ENCODE measurements around the gene TERC.

The TERC gene

DNA sequence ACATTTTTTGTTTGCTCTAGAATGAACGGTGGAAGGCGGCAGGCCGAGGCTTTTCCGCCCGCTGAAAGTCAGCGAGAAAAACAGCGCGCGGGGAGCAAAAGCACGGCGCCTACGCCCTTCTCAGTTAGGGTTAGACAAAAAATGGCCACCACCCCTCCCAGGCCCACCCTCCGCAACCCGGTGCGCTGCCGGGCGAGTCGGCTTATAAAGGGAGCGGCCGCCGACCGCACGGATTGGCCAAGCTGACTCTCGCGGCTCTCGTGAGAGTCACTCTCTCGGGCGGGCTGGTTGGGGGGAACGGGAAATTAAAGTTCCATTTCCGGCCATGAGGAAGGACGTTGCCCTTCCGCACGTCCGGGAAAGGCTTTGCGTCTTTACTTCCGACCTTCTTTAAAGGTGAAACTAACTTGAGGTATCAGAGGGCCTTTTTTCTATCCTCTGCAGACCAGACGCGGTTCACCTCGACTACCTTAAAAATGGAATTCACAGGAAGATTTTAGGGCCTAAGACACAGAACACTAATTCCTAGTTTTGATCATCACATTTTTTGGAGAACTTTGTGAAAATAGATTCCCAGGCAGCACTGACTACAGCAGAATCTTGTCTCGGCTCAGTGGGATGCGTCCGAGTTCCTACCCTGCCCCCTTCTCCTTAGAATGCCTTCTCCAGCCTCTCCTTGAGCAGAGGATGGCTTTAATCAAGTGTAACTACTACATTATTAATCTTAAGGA lies at the start of gene TERC:
Gene TERC, minus strand, starts transcription at position 179 of the 731 bp plus-strand sequence.
- DNase-seq, result peak; percentile 96 to 97

DNA sequence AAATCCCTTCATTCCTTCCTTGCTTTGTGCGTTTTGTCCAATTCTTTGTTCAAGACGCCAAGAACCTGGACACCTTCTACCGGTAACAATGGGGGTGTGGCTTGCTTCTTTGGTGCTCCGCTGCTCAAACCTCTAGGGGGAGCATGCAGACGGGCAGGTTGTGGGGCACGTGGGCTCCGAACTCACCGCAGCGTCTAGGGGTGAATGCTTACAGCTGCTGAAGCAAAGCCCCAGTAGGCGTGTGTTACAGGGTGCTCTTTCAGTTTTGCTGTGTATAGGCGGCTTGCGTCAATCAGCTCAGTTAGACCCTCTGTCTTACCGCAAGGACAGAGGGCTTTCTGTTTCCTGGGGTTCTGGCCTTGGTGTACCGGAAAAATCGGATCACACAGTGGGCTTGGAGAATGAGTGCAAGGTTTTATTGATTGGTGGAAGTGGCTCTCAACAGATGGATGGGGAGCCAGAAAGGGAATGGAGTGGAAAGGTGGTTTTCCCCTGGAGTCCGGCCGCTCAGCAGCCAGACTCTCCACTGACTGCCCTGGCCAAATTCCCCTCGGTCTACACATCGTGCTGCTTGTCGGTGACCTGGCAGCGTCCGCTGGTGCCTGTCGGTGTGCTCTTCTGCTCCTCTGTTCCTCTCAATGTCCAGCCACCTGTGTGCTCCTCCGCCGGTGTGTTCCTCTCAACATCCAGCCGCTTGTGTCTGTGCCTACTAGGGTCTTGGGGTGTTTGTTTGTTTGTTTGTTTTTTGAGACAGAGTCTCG lies 49.1 kb upstream of the TERC start:
- peak; percentile 80 to 86 for DNase-seq

DNA sequence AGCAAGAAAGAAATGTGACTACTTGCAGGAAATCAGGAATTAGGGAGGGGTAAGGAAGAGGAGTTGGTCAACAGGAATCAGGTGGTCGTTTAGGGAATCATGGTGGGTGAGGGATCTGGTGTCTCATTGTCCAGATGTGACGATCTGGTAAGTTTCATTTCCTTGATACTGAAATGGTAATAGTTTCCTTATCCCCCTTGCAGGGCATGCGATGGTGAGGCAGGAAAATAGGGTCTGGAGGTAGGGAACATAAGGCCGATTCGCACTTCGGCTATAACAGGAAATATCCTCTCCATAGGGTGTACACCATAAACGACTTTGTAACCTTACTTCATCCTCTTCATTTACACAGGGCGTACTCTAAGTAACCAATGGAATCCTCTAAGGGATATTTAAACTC lies 48.4 kb upstream of the TERC start:
- DNase-seq, result no peak

DNA sequence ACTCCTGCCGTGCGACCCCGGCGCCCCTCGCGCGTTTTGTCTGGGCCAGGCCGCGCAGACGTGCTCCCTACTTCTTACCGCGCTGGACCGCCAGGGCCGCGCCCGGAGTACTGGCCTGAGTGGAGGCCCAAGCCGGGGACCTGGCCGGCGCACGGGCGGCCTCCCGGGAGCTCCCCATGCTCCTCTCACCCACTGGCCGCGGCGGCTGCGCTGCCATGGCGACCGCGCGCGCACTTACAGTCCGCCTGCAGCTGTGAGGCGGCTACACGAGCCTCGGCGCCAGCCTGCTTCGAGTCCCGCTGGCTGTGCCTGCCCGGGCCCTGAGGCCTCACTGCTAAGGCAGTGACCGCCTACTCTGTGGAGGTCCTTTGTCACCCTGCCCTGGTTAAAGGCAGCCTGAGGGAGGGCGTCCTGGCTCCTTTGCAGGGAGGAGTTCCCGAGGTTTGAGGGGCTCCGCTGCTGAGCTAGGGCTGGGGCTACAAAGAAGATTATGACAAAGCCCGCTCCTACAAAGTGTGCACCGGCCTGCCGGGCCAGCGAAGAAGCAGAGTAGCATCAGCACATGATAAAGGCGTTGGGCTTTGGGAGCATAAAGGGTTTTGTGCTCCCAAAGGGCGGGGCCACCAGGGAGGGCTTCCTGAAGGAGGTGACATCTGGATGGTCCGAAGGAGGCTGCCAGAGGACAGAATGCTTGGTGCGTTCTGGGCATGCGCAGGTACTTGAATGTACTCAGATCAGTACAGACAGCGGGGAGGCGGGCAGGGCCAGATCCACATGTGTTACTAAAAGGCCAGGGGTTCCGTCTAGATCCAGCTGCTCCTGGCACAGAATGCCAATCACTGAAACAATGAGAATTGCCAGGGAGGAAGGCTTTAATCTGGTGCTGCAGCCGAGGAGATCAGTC lies 47.7 kb upstream of the TERC start, which contains the start of the genes LRRC34 and LRRIQ4:
Gene LRRC34, minus strand, starts transcription at position 573 of the 904 bp plus-strand sequence. Its CDS starts 356 bp downstream, at position 217.
Gene LRRIQ4, plus strand, starts transcription at position 539 of the 904 bp plus-strand sequence. CDS start 9,052 bp downstream, outside the sequence.
- peak; percentile 68 to 70 for DNase-seq

- peak in 1 of 2 donors; percentile 9 for DNase-seq
Measured at GRCh38 chr3:169811631-169812331, 46.9 kb upstream of the TERC start.

DNA sequence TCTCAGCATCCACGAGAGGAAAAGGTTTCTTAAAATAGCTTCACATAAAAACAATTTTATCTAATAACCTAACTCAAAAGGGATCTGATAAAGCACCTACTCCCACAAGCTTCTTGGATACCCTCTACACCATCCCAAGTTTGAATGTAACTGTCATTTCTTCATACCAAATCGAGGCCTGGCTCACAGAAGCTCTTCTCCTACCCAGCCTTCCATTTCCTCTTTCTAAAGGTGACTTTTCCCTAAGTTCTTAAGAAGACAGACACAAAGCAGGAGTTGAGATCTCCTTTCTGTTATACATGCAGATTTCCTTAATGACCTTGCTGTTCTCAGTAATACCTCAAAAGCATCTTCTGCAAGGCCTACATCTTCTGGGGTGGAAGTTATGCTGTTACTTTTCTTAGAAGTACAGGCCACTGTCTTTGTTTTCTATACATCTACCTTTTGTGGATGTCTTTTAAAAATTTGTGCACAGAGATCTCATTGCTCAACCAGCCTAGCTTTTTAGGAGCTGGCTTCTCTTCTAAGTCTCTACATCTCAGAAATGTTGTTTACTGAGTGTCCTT lies 44.5 kb upstream of the TERC start:
- no peak for DNase-seq

GRCh38 chr3:169804681-169805080 lies 39.8 kb upstream of the TERC start:
- no peak for DNase-seq

- no peak for DNase-seq
Measured at GRCh38 chr3:169792359-169792758, 27.5 kb upstream of the TERC start.

DNA sequence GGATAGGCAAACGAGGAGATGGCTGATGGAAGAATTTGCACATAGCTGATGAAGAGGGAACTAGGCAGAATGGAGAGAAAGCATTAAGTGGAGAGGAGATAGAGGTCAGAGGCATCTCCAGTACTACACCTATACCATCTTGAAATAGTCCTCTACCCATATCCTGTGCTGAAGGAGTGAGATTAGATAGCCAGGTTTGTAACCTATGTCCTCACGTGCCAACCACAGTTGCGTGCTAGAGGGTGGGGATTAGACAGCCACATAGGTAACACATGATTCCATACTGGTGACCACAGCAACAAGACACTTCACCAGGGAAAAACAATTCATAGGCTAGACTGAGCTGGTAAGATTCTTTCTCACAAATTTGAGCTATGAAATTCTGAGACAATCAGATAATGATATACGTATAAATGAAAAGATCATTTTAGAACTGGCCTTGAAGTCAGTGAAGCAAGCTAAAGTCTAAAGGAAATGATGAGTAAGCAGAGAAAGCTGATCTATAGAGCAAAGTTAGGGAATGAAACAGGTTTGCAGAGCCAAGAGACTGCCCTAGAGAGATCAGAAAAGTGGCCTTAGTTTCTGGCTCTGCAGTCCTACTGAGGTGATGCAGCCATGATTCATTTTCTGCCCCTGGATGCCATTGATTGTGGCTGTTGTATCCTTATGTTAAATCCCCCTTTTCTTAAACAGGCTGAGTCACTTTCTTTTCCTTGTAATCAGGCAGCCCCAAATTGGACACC lies 26.0 kb upstream of the TERC start:
- no peak for DNase-seq

- no peak for DNase-seq
Measured at GRCh38 chr3:169790219-169790618, 25.4 kb upstream of the TERC start.

- DNase-seq, result no peak
Measured at GRCh38 chr3:169787791-169788190, 22.9 kb upstream of the TERC start.

GRCh38 chr3:169787120-169787519 lies 22.3 kb upstream of the TERC start:
- DNase-seq, result no peak

DNA sequence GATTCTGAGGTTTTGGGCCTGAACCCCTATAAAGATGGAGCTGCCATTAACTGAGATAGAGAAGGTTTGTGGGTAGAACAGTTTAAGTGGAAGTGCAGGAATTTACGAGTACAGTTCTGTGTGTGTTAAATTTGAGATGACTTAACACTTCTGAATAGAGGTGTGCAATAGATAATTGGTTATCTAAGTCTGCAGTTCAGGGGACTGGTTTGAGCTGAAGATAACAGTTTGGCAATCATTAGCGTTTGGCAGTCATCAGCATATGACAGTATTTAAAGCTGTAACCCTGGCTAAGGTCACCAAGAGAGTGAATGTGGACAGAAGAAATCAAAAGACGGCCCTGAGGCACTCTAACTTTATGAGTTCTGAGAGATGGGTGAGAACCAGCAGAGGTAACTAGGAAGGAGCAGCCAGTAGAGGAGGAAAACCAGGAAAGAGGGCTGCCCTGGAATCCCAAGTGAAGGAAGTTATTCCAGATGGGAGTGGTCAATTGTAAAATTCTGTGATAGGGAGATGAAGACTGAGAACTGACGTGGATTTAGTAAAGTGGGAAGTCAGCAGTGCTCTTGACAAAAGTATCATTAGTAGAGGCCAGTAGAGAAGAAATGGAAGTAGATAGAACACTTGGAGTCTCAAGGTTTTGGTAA lies 16.5 kb upstream of the TERC start:
- no peak for DNase-seq

- no peak for DNase-seq
Measured at GRCh38 chr3:169780742-169781141, 15.9 kb upstream of the TERC start.

- no peak for DNase-seq
Measured at GRCh38 chr3:169777822-169778221, 13.0 kb upstream of the TERC start.

DNA sequence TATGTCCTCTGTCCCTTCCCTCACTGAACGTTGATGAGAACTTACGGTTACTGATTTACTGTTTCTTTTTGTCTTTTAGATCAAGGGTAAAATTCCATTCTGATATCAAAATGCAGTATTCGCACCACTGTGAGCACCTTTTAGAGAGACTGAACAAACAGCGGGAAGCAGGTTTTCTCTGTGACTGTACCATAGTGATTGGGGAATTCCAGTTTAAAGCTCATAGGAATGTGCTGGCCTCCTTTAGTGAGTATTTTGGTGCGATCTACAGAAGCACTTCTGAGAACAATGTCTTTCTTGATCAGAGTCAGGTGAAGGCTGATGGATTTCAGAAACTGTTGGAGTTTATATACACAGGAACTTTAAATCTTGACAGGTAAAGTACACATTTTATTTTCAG lies 9.3 kb upstream of the TERC start:
- no peak for DNase-seq

DNA sequence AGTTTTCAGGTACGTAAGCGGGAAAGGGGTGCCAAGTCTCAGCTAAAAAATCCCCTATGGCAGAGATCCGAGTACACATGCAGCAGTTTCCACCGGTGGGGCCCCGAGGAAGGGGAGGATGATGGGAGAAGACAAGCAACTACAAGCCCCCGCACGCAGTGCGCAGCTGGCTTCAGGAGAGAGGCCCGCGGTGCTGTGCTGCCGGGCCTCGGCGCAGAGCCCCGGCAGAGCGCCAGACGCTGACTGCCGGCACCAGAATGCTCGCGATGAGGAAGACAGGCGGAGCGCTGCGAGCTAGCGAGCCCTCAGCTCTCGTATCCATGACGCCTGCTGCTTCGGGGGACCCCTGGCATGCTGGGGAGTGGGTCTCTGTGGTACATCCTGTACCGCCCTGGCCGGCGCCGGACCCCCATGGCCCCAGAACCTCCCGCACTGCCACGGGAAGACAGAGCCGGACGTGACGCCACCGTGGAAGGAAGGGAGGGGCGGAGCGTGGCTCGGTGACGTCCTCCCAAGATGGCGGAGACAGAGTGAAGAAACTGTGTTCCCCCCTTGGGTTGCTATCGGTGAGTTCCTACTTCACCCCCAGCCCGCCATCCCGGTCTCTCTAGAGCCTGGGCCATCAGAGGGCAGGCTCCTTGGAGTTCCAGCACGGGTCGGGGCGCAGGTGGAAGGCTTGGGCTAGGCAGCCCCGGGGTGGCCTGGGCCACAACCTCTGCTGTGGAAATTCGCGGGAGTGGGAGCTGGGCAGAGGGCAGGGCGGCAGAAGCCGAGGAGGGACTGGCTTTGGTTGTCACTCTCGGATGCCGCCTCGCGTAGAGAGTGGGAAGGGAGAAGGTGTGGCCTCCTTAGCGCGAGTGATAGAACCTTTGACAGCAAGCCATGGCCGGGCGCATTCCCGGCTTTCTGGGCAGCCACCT lies 8.3 kb upstream of the TERC start, which contains the start of gene MYNN:
Gene MYNN, plus strand, starts transcription at position 500 of the 920 bp plus-strand sequence. CDS start 900 bp downstream, outside the sequence.
- DNase-seq, result peak; percentile 91 to 92

GRCh38 chr3:169772305-169772896 lies 7.5 kb upstream of the TERC start:
- DNase-seq, result peak in 1 of 2 donors; percentile 76

Measured in CD4-positive, alpha-beta T cell treated with Interleukin-1 beta for 1 hour (primary cell).